GM04504 (cell line): ENCODE data around the gene GSTA1.
"Not testable (repeated sequence)": the region's sequence is repeated elsewhere in the genome, so short reads cannot be mapped to it uniquely, and the experiment has no call there.

ENCODE experiments used
- DNase-seq: peaks from one replicate; pipeline ENCODE4 v3.0.0-alpha.2; 2012; ENCODE audit warnings: low read depth

Gene GSTA1

GRCh38 chr6:52808660-52809059 lies 5.0 kb upstream of the GSTA1 start:
- DNase-seq, result no peak

DNA sequence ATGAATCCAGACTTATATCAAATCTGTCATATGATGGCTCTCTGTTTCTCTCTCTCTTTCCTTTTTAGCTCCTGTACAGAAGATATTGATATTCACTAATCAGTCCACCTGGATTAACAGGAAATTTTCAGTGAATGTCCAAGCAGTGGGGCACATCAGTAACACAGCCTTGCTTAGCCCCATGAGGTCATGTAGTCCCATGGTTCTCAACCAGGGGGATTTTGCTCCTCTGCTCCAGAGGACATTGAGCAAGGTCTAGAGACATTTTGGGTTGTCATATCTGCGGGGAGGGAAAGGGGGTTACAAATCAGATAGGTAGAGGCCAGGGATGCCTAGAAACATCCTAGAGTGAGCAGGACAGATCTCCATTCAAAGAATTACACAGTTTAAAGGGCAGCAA lies 810 bp downstream of the GSTA1 start:
- DNase-seq, result no peak

- DNase-seq, result no peak
Observed at GRCh38 chr6:52801188-52801841, 2.3 kb downstream of the GSTA1 start.

GRCh38 chr6:52799272-52799671 lies 4.3 kb downstream of the GSTA1 start:
- peak; percentile 35 for DNase-seq

DNA sequence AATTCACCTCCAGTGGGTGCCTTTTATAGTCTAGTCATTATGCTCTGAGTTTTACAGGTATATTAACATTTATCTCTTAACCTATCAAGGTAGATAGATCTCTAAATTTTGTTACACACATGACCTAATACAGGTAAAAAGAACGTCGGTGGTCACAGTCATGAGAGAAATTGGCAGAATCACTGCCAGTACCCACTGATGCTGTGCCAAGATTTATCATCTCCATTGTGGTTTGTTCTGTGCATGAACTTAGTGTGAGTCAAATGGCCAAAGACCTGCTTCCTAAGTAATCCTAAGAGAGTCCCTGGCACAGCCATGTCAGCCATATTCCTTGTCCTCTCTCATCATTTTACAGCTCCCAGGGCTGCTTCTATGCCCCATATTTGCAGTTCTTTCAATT lies 9.2 kb downstream of the GSTA1 start:
- DNase-seq, result not testable (repeated sequence)

- DNase-seq, result no peak
Observed at GRCh38 chr6:52790861-52791260, 12.8 kb downstream of the GSTA1 start.

GRCh38 chr6:52789658-52790057 lies 14.0 kb downstream of the GSTA1 start:
- DNase-seq, result not testable (repeated sequence)

DNA sequence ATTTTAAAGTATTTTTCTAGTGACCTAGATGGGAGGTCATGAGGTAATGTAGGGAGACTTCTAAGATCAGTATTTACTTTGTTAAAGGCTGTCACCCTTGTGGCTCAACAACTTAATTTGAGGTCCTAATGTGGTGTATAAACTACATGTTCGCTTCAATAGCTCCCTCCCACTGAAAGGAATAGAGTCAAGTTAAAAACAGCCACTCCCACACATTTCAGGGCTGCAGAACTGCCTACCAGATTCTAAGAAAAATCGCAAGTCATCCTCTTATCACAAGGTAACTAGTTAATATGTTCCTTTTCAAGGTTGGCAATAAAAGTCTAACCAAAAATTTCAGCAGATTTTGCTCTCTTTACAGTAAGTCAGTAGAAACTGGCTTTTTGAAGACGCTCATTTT lies 15.1 kb downstream of the GSTA1 start:
- DNase-seq, result no peak

DNA sequence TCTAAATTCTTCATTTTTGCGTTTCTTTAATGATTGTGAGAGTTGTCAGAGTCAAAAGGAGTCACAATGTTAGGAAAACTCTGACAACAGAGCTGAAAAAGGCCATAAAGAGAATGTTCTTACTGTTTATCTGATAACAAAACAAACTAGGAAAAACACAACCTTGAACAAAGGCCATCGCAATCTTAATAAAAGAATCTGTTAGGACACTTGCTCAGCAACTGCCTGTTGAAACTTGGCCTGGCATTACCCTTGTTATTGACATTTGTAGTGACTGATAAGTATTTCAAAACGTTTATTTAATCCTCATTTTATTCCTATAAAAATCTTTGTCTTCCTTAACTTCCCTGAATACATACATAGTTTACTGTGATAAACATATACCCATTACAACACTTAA lies 15.7 kb downstream of the GSTA1 start:
- DNase-seq, result no peak

DNA sequence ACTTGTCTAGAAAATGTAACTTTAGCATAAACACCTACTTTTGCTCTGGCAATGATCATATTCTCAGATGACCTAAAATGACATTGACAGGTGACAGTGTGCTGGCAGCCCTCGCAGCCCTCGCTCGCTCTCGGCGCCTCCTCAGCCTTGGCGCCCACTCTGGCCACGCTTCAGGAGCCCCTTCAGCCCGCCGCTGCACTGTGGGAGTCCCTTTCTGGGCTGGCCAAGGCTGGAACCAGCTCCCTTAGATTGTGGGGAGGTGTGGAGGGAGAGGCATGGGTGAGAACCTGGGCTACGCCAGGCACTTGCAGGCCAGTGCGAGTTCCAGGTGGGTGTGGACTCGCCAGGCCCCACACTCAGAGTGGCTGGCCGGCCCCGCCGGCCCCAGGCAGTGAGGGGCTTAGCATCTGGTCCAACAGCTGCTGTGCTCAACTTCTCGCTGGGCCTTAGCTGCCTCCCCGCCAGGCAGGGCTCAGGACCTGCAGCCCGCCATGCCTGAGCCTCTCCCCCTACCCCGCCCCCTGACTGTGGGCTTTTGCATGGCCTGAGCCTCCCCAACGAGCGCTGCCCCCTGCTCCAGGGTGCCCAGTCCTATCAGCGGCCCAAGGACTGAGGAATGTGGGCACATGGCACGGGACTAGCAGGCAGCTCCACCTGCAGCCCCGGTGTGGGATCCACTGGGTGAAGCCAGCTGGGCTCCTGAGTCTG lies 17.2 kb downstream of the GSTA1 start:
- no peak for DNase-seq

DNA sequence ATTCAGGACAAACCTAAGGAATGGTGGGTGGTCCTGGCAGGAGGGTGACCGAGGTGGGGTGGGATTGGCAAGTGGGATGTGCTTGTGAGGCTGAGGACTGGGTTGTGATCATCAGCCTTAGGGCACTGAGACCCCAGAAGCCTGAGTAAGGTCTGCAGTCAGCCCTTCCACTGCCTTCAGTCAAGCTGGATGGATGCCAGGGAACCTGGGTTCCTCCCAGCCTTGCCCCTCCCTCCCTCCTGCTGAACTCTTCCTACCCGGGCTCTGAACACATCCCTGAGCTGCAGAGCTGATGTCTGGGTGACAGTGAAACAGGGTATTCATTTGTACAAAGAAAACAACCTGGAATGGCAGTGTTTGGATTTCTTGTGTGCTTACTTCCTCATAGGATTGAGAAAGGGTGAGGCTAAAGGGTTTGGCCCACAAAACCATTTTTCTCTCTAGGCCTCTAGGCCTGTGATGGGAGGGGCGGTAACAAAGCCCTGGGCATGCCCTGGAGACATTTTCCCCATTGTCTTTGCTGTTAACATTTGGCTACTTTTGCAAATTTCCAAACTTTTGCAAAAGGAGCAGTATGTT lies 20.8 kb downstream of the GSTA1 start:
- not testable (repeated sequence) for DNase-seq

GRCh38 chr6:52782209-52782608 lies 21.4 kb downstream of the GSTA1 start:
- not testable (repeated sequence) for DNase-seq

- no peak for DNase-seq
Observed at GRCh38 chr6:52779237-52779636, 24.4 kb downstream of the GSTA1 start.

- not testable (repeated sequence) for DNase-seq
Observed at GRCh38 chr6:52776711-52777351, 26.8 kb downstream of the GSTA1 start.

DNA sequence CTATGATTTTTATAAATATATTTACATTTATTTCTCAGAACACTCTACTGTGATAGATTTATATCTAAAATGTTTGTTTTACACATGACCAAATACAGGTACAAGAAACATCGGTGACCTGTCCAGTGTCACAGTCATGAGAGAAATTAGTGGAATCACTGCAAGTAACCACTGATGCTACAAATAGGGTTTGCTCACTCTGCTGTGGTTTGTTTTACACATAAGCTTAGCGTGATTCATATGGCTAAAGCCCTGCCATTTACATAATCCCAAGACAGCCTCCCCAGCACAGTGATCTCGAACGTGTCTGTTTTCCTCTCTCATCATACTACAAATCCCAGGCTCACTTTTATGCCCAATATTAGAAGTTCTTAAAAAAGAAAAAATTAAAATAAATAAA lies 34.2 kb downstream of the GSTA1 start:
- peak; percentile 16 for DNase-seq

GRCh38 chr6:52767658-52768057 lies 36.0 kb downstream of the GSTA1 start:
- DNase-seq, result not testable (repeated sequence)

DNA sequence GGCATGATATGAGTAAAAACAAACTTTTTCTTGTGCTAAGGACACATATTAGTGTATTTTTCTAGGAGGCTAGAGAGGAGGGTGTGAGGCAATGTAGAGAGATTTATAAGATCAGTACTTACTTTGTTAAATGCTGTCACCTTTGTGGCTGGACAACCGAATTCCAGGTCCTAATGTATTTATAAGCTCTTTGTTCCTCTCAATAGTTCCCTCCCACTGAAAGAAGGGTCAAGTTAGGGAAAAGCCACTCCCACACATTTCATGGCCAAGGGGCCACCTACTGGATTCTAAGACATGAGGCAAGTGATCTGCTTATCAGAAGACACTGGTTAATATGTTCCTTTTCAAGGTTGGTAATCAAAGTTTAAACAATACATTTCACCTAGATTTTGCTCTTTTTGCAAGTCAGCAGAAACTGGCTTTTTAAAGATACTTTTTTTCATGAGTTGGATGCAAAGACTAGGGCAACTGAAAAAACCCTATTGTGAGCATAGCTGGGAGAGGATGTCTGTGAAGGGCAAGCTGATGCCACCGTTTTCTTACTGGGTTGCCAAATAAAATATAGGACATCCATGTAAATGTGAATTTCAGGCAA lies 40.2 kb downstream of the GSTA1 start, which contains the start of gene GSTA2:
GSTA2 (minus strand) TSS at position 154 of the 595 bp plus-strand sequence. CDS start 5,528 bp downstream, outside the sequence.
- not testable (repeated sequence) for DNase-seq

GRCh38 chr6:52761673-52762491 lies 41.7 kb downstream of the GSTA1 start:
- not testable (repeated sequence) for DNase-seq

GRCh38 chr6:52760105-52760765 lies 43.4 kb downstream of the GSTA1 start:
- DNase-seq, result no peak

- DNase-seq, result no peak
Observed at GRCh38 chr6:52759085-52759484, 44.5 kb downstream of the GSTA1 start.
